Hematopoietic multipotent progenitor cell treated with erythropoietin and hydrocortisone succinate and interleukin-3 and kit ligand, for 8 days (in vitro differentiated cells): Measurements from ENCODE around the gene APOL4.
"Not testable (repeated sequence)": the region's sequence is repeated elsewhere in the genome, so short reads cannot be mapped to it uniquely, and the experiment has no call there.

ENCODE experiments used
- DNase-seq: peaks from one replicate; pipeline ENCODE4 v3.0.0-alpha.2; 2015

Gene APOL4

GRCh38 chr22:36231051-36231450, 29.4 kb upstream of the APOL4 start:
- DNase-seq: not testable (repeated sequence)

DNA sequence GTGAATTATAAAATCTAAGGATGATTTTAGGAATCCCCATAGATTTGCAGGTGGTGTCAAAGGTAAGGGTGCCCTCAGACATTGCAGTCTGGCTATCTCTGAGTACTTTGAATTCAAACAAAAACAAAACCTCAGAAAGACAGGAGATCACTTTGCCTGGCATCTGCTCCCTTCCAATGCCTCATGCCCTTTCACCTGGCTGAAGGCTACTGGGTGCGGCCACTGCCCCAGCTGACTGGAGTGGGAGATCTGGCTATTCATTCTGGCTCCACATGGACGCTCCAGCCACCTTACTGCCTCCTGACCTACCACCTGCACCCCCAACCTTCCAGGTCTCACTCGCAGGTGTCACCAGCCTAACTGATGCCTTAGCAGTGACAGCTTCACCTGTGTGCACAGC, 28.0 kb upstream of the APOL4 start:
- not testable (repeated sequence) for DNase-seq

DNA sequence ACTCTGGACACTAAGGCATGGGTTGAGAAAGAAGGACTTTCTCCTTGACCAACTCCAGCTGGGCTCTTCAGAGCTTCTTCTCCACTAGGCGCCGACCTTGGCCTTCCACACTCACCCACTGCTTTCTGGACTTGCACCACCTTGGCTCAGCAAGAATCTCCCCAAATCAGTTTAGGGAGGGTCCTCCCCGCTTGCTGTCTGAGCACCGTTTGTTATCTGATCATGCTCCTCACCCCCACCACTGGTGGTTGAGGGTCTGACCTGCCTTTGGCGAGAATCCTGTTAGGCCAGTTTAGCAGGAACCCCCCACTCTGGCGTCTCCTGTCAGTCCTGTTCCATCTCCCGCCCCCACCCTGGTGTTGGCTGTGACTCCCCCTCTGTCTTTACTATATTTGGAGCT, 27.3 kb upstream of the APOL4 start:
- DNase-seq: no peak

DNA sequence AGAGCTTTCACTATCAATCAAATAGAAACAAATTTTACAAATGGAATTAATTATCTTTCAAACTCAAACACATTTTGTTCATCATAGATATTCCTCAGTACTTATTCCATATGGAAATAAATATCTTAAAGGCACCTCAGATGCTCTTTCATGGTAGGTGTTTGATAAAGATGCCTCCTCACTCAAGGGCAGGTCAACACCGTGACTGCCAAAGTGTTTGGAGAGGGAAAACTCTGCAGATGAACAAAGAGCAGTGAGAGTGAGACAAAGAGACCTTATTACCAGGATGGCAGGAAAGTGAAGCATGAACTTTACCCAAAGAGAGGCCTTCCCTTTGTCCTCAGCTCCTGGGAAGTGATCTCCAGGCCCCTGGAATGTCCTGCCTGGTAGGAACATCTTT, 26.8 kb upstream of the APOL4 start:
- not testable (repeated sequence) for DNase-seq

GRCh38 chr22:36227806-36228205, 26.2 kb upstream of the APOL4 start:
- no peak for DNase-seq

DNA sequence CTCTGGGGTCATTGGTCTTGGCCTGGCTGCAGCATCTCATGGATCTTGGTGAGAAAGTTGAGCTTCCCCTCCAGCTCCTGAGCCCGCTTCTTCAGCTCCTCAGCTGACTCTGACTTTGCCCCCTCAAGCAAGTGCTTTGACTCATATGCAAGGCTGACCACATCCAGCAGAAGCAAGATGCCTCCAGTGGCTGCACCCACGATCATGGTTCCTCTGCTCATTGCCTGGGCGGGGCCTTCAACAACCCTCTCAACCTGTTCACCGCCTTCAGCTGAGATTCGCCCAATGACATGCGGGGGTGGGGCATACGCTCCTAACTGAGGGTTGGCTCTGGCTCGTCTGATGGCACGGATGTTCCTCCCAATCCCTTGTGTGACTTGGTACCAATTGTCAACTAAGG, 25.8 kb upstream of the APOL4 start:
- no peak for DNase-seq

- no peak for DNase-seq
These were observed 24.6 kb upstream of the APOL4 start for GRCh38 chr22:36226189-36226588.

GRCh38 chr22:36225333-36225922, 23.8 kb upstream of the APOL4 start:
- no peak for DNase-seq

DNA sequence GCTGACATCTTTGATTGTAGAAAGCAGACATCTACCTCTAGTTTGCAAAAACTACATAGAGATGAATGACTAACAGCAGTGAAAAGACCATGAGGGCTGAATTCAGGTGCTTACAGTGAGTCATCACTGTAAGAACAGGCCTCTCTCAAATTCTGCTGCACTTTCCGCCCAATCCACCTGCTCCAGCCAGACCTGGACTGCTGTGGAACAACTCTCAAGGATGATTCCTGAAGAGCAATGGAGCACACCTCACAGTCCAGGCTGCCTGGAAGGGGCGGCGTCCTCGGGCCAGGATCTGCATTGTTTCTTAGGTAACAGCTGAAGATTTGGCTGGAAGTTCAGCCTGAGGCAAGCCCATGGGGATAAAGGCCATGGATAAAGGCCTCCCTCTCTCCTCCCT, 22.6 kb upstream of the APOL4 start:
- DNase-seq: no peak

- DNase-seq: no peak
These were observed 21.9 kb upstream of the APOL4 start for GRCh38 chr22:36223504-36223903.

DNA sequence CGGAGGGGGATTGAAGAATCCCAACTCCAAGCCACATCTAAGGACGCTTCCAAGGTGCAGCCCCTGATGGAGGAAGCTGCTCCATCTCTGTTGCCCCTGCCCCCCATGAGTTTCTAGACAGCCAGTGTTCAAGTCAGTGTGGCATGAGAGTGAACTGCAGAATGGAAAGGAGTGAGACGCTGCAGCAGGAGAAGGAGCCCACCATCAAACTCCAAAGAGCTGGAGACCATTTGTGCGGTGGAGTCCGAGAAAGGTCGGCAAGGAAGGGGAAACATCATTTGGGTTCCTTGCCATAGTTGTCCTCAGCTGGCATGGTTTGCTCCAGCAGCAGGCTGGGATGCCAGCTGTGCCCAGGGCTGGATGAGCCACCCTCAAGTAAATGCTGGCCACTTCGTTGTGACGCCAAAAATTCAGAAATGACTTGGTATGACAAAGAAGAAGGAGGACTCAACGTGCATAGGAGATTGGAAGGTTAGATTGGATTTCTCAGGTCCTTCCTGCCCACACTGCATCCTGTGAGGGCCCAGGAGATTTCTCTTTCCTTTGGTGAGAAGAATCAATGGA, 21.4 kb upstream of the APOL4 start:
- no peak for DNase-seq

DNA sequence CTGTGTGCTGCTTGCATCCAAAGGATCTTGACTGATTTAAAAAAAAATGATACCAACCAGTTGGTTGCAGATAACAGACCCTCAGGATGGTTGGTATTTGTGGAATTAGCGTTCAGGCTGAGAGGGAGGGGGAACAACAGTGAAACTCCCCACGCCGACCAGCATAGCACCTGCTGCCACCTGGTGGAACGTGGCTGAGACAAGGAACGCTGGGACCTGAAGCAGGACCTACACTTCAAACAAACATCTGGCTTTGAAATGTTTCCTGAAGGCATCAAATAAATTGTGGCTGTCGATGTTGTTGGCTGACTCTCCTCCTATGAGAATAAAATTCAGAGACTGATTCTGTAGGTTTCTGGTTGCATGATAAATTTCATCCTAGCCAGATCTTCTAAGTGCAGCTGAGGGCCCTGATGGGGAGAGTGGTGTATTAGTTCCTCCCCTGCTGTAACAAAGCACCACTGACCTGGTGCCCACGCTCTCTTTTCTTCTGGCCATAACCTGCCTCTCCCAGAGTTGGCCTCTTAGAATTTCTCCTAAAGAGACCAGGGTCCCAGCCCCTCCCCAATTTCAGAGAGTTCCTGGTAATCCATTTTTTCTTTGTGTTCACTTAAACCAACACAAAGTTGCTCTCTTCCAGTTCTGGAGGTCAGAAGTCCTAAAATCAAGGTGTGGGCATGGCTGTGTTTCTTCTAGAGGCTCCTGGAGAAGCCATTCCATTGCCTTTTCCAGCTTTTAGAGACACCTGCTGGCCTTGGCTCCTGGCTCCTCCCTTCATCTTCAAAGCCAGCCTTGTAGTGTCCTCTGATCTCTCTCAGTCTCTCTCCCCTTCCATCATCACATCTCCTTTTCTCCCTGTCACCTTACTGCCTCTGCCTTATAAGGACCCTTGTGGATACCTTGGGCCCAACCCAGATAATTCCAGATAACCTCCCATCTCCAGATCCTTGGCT, 20.5 kb upstream of the APOL4 start:
- peak; percentile 72 for DNase-seq

DNA sequence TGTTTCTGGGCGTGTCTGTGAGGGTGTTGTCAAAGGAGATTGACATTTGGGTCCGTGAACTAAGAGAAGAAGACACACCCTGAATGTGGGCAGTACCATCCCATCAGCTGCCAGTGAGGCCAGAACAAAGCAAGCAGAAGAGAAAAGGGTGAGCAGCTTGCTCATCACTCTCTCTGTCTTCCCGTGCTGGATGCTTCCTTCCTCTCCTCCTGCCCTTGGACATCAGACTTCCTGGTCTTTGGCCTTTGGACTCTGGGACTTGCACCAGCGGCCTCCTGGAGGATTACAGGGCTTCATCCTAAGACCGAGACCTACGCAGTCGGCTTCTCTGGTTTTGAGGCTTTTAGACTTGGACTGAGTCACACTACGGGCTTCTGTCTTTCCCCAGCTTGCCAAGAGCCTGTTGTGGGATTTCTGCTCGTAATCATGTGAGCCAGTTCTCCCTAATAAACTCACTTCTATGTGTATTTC, 18.9 kb upstream of the APOL4 start:
- peak; percentile 81 for DNase-seq

- no peak for DNase-seq
These were observed 17.1 kb upstream of the APOL4 start for GRCh38 chr22:36218648-36219193.

DNA sequence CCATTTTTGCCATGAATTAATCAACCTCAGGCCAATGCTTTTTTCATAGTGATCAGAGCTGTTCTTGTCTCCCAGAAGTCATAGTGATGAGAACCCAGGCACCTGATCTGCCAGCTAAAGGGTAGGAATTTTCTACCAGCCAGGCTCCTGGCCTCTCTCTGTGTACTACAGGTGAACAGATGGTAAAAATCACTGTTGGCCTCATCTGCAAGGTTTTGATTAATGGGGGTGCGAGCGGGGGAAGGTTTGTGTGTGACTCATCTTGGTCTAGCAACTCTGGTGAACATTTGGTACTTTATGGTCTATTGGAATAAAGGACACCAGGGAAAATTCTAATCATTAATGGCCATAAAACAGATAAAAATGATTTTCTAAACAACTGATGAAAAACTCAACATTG, 14.4 kb upstream of the APOL4 start:
- no peak for DNase-seq

DNA sequence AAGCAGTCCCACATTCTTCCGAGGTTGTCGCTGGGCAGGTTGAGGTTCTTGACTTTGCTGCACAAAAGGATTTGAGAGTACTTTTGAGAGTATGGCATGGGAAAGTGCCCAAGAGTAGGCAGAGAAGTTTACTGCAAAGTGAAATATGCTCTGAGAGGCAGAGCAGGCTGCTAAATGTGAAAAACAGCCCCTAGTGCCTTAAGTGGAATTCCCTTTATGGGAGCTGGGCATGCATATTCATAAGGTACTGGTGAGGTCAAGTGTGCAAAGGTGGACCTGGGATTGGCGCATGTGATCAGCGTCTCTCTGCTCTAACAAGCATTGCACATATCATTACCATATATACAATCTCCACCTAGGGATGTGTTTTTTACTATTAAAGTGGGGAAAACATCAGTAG, 12.0 kb upstream of the APOL4 start:
- no peak for DNase-seq

GRCh38 chr22:36212901-36213300, 11.3 kb upstream of the APOL4 start:
- no peak for DNase-seq

DNA sequence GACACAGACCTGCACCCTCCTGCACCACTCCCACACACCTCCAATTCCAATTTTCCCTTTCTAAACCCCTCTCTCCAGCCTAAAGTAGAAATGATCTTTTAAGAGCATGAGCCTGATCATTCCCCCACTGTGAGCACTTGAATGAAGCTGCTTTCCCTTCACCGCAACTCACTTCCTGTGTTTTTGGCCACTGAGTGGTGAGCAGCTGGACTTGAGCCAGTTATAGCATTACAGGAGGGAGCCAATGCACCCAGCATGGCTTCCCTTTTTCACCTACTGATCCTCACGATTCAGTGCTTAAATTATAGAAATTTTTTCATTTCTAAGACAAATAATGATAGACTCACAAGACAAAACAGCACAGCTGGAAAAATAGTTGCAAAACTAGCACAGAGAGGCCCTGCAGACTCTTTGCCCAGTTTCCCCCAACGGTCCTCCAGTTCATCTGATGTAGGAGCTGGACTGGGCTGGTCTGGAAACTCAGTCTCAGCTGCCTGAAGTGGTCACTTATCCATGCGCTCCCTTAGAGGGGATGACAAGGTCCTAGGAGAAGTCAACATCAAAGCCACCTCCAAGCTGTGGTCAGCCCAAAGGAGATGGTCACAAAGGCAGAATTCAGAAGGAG, 9.7 kb upstream of the APOL4 start:
- DNase-seq: peak; percentile 81

DNA sequence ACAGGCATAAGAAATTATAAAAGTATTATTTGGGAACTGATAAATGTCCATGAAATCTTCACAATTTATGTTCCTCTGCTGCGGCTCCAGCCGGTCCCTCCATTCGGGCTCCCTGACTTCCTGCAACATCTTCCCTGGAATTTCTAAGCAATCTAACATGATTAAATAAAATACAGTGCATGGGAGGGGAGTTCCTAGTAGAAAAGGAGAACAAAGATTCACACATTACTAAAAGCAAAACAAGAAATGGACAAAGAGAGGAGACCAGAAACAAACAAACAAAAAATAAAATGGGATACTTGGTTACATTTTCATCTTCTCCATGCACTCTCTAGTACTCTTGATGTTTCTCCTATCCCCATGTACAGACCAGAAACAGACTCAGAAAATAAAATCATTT, 8.6 kb upstream of the APOL4 start:
- no peak for DNase-seq

DNA sequence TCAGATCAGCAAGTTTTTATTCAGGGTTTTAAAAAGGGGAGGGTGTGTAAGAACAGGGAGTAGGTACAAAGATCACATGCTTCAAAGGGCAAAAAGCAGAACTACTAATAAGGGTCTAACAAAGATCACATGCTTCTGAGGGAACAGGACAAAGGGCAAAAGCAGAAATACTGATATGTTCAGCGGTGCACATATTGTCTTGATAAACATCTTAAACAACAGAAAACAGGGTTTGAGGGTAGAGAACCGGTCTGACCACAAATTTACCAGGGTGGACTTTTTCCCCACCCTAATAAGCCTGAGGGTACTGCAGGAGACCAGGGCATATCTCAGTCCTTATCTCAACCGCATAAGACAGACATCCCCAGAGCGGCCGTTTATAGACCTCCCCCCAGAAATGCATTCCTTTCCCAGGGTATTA, 7.9 kb upstream of the APOL4 start:
- peak; percentile 54 for DNase-seq

DNA sequence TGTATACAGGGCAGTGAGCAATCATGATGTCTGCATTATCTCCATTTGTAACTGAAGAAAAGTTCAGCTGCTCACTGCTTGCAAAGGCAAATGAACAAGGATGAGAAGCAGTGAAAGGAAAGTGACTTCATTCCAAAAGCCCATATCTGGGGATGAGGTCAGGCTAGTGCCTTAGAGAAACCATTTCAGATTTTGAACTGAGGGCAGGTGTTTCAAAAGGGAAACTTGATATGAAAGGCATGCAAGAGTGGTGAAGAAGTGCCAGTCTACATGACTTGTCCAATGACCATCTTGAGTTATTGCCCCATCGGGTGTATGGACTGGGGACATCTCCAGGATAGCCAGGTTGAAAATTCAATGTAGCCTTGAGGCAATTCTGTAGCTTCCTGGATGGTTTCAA, 7.3 kb upstream of the APOL4 start:
- no peak for DNase-seq

DNA sequence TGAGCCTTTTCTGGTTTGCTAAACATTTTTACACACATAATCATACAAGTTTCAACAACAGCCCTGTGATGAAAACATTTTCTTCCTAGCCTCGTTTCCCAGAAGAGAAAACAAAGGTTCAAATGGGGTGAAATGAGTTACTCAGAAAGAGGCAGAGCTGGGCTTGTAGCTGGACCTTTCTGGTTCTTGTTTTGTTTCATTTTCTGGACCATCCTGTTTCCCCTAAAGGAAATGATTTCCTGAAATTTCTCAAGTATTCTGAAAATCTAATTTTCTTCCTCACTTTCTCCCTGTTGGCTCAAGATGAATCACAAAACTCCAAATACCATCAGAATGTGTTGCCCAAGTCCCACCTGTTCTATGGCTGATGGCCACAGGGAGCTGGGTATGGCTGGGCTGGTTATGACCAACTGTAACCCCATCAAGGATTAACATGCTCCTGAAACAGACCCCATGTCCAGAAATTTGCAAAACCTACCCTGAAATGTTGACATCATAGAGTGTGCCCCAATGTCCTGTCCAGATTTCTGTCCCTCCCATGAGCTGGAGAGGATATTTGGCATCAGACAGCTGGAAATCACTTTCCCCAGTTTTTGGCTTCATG, 6.7 kb upstream of the APOL4 start:
- no peak for DNase-seq

DNA sequence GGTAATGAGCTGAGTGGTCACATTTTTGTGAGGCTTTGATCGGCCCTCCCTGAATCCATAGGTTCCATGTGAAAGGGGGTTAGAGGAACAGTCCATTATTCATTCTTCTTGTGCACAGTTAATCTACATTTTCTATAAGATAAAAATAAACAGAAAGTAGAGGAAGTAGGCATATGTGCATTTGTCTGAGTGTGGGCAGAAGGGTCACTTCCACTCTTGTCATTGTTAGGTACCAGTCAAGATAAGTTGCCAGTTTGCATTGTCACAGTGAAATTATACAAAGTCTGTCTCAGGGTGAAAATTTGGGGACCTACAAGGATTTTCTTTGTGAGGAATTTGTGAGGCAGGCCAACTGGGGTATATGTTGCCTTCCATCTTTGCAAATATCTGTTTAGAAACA, 4.6 kb upstream of the APOL4 start:
- DNase-seq: no peak
